Stimulated activated naive CD4-positive, alpha-beta T cell treated with Interleukin-2 at 50 U/mL for 16 hours (primary cell): ENCODE measurements around the gene WNT8B.

ENCODE experiments used
- DNase-seq: peaks from one replicate; lab custom pipeline; 2025; lab: John Stamatoyannopoulos, UW

Gene WNT8B

GRCh38 chr10:100519311-100520051 is 56.7 kb downstream of the WNT8B start, which contains the start of gene SEC31B:
SEC31B (minus strand) TSS chr10:100519861; CDS start chr10:100516952, 2,909 bp downstream.
- DNase-seq = no peak

DNA sequence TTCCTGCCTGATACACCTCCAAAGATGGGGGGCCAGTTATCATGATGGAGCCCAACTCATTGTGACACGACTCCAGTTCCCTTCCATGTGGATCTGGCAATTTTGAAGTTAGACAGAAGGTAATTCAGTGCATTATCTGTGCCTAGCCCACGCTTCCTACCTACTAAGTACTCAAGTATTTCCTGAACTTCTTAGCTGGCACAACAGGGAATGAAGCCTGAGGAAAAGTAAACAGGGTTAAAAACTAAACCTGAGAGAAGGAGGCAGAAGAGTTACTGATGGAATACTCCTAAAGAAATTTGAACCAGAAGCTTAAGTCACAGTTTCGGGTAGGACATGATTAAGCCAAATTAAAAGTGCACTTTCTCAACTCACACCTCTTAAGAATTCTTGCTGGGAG is 58.0 kb downstream of the WNT8B start:
- DNase-seq = no peak

GRCh38 chr10:100522107-100522801 is 59.4 kb downstream of the WNT8B start:
- DNase-seq = no peak

DNA sequence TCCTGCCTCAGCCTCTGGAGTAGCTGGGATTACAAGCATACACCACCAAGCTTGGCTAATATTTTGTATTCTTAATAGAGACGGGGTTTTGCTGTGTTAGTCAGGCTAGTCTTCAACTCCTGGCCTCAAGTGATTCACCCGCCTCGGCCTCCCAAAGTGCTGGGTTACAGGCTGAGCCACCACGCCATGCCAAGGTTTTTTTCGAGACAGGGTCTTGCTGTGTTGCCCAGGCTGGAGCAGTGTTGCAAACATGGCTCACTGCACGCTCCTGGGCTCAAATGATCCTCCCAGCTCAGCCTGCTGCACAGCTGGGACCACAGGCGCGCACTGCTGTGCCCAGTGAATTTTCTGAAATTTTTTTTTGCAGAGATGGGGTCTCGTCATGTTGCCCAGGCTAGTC is 60.1 kb downstream of the WNT8B start:
- DNase-seq = no peak

GRCh38 chr10:100524206-100524605 is 61.4 kb downstream of the WNT8B start:
- DNase-seq = no peak

DNA sequence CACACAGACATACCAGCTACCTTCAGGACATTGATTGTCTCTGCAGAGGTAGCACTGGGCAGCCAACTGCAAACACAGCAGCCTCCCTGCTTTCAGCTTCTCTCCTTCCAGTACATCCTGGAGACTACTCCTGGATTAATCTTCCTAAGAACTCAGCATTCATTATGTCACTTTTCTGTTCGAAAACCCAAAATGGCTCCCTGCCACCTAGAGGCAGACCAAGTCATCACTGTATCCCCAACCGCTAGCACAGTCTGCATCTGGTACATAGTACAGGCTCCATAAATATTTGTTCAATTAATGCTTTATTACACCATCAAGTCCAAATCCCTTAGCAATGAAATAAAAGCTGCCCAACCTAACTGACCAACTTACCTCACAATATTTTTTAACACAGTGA is 61.8 kb downstream of the WNT8B start:
- no peak for DNase-seq

DNA sequence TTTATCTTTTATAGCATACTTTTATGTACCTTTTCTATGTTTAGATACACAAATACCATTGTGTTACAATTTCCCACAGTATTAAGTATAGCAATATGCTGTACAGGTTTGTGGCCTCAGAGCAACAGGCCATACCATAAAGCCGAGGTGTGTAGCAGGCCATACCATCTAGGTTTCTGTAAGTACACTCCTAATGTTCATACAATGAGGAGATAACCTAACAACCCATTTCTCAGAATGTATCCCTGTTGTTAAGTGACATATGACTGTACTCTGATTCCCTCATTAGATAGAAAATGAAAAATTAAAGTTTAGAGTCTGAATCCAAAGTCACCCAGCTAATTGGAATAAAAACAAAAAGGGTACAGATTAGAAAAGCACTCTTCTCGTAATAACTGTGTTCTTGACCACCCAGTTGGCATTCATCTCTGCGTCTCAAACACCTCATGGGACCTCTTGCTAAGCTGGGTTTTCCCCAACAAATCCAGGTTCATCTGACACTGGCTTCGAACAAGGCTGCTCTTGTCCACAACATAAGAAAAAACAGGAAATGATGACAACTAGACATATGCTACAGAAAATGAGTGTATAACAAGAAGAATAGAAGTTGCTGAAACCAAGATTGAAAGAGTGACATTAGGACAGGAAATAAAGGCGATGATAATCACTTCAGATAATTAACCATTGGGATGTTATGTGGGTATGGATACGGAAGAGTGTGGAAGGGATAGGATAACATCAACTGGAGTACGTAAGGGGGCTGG is 65.5 kb downstream of the WNT8B start:
- DNase-seq = no peak

- no peak for DNase-seq
Observed at GRCh38 chr10:100528921-100529474, 66.2 kb downstream of the WNT8B start.

GRCh38 chr10:100529475-100530298 is 66.9 kb downstream of the WNT8B start, which contains the start of gene NDUFB8:
NDUFB8 (minus strand) TSS chr10:100529871; CDS start chr10:100529851, 20 bp downstream.
- peak; percentile 80 for DNase-seq

- DNase-seq = no peak
Observed at GRCh38 chr10:100531761-100532160, 69.0 kb downstream of the WNT8B start.
